Liver (tissue), 3 donors: ENCODE measurements around the gene SMARCB1.

ENCODE experiments used
- GABPA ChIP-seq, 2 donors: IDR thresholded peaks in 1 of 2; conservative IDR thresholded peaks in 1 of 2; 2 replicates each; pipeline ENCODE4 v1.6.1; 2016; ENCODE audit warnings: antibody characterized with exemption in 2 of 2, mild to moderate bottlenecking in 1 of 2, moderate library complexity in 1 of 2
- SP1 ChIP-seq: IDR thresholded peaks from 2 replicates; pipeline ENCODE4 v1.6.1; 2018; ENCODE audit warnings: antibody characterized with exemption, mild to moderate bottlenecking
- TF ChIP-seq, protein P1 (sequence below): fragments of 150-350 bp; IDR thresholded peaks from 2 replicates; pipeline ENCODE4 v1.5.1; 2017; ENCODE audit warnings: improper control_type of control experiment, low read depth, low read length; ENCODE audit not compliant: missing input control
- TF ChIP-seq, protein P2 (sequence below): IDR thresholded peaks from 2 replicates; pipeline ENCODE4 v1.6.1; 2016; ENCODE audit warnings: antibody characterized with exemption
- donor health status: healthy.
- donor health status: healthy.

DNA sequence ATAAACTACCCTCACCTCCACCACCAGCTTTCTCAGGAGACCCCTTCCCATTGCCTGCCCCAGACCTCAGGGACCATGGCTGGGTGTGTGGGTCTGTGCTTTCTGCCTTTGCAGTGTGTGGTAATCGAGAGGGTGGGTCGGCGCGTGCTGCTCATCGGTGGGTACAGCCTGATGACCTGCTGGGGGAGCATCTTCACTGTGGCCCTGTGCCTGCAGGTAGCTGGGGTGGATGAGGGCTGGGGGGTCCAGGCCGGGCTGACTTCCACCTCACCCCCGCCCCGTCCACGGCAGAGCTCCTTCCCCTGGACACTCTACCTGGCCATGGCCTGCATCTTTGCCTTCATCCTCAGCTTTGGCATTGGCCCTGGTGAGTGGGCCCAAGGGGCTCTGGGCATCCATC, 96.9 kb downstream of the SMARCB1 start:
- TF ChIP-seq, protein P1, sequence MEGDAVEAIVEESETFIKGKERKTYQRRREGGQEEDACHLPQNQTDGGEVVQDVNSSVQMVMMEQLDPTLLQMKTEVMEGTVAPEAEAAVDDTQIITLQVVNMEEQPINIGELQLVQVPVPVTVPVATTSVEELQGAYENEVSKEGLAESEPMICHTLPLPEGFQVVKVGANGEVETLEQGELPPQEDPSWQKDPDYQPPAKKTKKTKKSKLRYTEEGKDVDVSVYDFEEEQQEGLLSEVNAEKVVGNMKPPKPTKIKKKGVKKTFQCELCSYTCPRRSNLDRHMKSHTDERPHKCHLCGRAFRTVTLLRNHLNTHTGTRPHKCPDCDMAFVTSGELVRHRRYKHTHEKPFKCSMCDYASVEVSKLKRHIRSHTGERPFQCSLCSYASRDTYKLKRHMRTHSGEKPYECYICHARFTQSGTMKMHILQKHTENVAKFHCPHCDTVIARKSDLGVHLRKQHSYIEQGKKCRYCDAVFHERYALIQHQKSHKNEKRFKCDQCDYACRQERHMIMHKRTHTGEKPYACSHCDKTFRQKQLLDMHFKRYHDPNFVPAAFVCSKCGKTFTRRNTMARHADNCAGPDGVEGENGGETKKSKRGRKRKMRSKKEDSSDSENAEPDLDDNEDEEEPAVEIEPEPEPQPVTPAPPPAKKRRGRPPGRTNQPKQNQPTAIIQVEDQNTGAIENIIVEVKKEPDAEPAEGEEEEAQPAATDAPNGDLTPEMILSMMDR = no peak
- TF ChIP-seq SP1 = no peak
- TF ChIP-seq, protein P2, sequence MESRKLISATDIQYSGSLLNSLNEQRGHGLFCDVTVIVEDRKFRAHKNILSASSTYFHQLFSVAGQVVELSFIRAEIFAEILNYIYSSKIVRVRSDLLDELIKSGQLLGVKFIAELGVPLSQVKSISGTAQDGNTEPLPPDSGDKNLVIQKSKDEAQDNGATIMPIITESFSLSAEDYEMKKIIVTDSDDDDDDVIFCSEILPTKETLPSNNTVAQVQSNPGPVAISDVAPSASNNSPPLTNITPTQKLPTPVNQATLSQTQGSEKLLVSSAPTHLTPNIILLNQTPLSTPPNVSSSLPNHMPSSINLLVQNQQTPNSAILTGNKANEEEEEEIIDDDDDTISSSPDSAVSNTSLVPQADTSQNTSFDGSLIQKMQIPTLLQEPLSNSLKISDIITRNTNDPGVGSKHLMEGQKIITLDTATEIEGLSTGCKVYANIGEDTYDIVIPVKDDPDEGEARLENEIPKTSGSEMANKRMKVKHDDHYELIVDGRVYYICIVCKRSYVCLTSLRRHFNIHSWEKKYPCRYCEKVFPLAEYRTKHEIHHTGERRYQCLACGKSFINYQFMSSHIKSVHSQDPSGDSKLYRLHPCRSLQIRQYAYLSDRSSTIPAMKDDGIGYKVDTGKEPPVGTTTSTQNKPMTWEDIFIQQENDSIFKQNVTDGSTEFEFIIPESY = no peak
- TF ChIP-seq GABPA (IDR thresholded peaks at IDR 0.05 in 1 of 2, conservative IDR thresholded peaks at IDR 0.05 in 1 of 2) = no peak
